CD4-positive, alpha-beta T cell treated with Interleukin-12 subunit alpha and Interleukin-12 subunit beta, for 1 hour (primary cell): ENCODE measurements around the gene SASH1.

Experiments
- DNase-seq: peaks from one replicate; pipeline ENCODE4 v3.0.0-alpha.2; 2020

Gene SASH1

GRCh38 chr6:148461986-148462577, 119.4 kb downstream of the SASH1 start:
- no peak for DNase-seq

- no peak for DNase-seq
These were observed 121.0 kb downstream of the SASH1 start for GRCh38 chr6:148463671-148464070.

GRCh38 chr6:148464319-148465010, 121.8 kb downstream of the SASH1 start:
- DNase-seq: peak; percentile 54

GRCh38 chr6:148465011-148465335, 122.3 kb downstream of the SASH1 start:
- no peak for DNase-seq

GRCh38 chr6:148465670-148466069, 123.0 kb downstream of the SASH1 start:
- DNase-seq: no peak

GRCh38 chr6:148466158-148466557, 123.5 kb downstream of the SASH1 start:
- DNase-seq: no peak

- DNase-seq: no peak
These were observed 125.3 kb downstream of the SASH1 start for GRCh38 chr6:148467926-148468325.

- DNase-seq: no peak
These were observed 127.5 kb downstream of the SASH1 start for GRCh38 chr6:148470156-148470555.

- no peak for DNase-seq
These were observed 128.2 kb downstream of the SASH1 start for GRCh38 chr6:148470606-148471465.

- DNase-seq: no peak
These were observed 129.1 kb downstream of the SASH1 start for GRCh38 chr6:148471624-148472159.

- DNase-seq: no peak
These were observed 129.8 kb downstream of the SASH1 start for GRCh38 chr6:148472171-148473105.

- no peak for DNase-seq
These were observed 136.9 kb downstream of the SASH1 start for GRCh38 chr6:148479497-148479896.

- no peak for DNase-seq
These were observed 144.8 kb downstream of the SASH1 start for GRCh38 chr6:148487461-148487860.

GRCh38 chr6:148491638-148492251, 149.1 kb downstream of the SASH1 start:
- DNase-seq: no peak

- no peak for DNase-seq
These were observed 150.1 kb downstream of the SASH1 start for GRCh38 chr6:148492654-148493290.

- no peak for DNase-seq
These were observed 150.8 kb downstream of the SASH1 start for GRCh38 chr6:148493424-148493823.

GRCh38 chr6:148494226-148494625, 151.6 kb downstream of the SASH1 start:
- no peak for DNase-seq

GRCh38 chr6:148495029-148495428, 152.4 kb downstream of the SASH1 start:
- DNase-seq: no peak

- no peak for DNase-seq
These were observed 154.6 kb downstream of the SASH1 start for GRCh38 chr6:148497257-148497656.

GRCh38 chr6:148497717-148498116, 155.1 kb downstream of the SASH1 start:
- no peak for DNase-seq

GRCh38 chr6:148500402-148500801, 157.8 kb downstream of the SASH1 start:
- no peak for DNase-seq

GRCh38 chr6:148501178-148501590, 158.5 kb downstream of the SASH1 start:
- no peak for DNase-seq
